ENCODE results near the gene YIF1B. TPM values are rescaled to one million over a fixed set of nuclear protein-coding genes. Genes with fewer than 3 reads are reported as not detected.

Gene YIF1B
- total and polyA plus RNA-seq, 2 experiments from 2014 or later = 61.5 to 140 TPM

- Histone ChIP-seq H3K9me3 (ENCODE audit: low read depth) (no peaks in the 10 kb centered on the region), H3K27ac (no peak overlapping the region), H3K27me3 (peaks cover 36% of the 10 kb centered on the region), H3K4me1 (ENCODE audit: low read depth) (no peaks in the 10 kb centered on the region), H3K4me3 (no peak overlapping the region), H3K36me3 (no peaks in the 10 kb centered on the region)
- DNase-seq (ENCODE audit: low read depth in 1 of 2, low spot score in 1 of 2) = no peak
- TF ChIP-seq CTCF (IDR thresholded peaks at IDR 0.05; ENCODE audit: low read depth, low read length) = no peak
Measured at GRCh38 chr19:38360351-38360750, 44.6 kb upstream of the YIF1B start.

- Histone ChIP-seq H3K36me3 (no peaks in the 10 kb centered on the region), H3K27me3 (peaks cover 36% of the 10 kb centered on the region), H3K4me1 (ENCODE audit: low read depth) (no peaks in the 10 kb centered on the region), H3K4me3 (no peak overlapping the region), H3K9me3 (ENCODE audit: low read depth) (no peaks in the 10 kb centered on the region), H3K27ac (no peak overlapping the region)
- TF ChIP-seq CTCF (IDR thresholded peaks at IDR 0.05; ENCODE audit: low read depth, low read length) = no peak
- no peak for DNase-seq (ENCODE audit: low read depth in 1 of 2, low spot score in 1 of 2)
Measured at GRCh38 chr19:38359242-38360021, 43.7 kb upstream of the YIF1B start.

- no peak for DNase-seq (ENCODE audit: low read depth in 1 of 2, low spot score in 1 of 2)
- Histone ChIP-seq H3K9me3 (ENCODE audit: low read depth) (no peaks in the 10 kb centered on the region), H3K27ac (no peak overlapping the region), H3K36me3 (no peaks in the 10 kb centered on the region), H3K4me3 (no peak overlapping the region), H3K4me1 (ENCODE audit: low read depth) (no peaks in the 10 kb centered on the region), H3K27me3 (peaks cover 36% of the 10 kb centered on the region)
- no peak for TF ChIP-seq CTCF (IDR thresholded peaks at IDR 0.05; ENCODE audit: low read depth, low read length)
Measured at GRCh38 chr19:38358071-38358470, 42.3 kb upstream of the YIF1B start.

GRCh38 chr19:38355728-38356725, 40.3 kb upstream of the YIF1B start:
- no peaks in the 10 kb centered on the region for H3K9me3 ChIP-seq (ENCODE audit: low read depth)
- H3K4me1 ChIP-seq (ENCODE audit: low read depth) = no peaks in the 10 kb centered on the region
- H3K36me3 ChIP-seq = no peaks in the 10 kb centered on the region
- TF ChIP-seq CTCF (IDR thresholded peaks at IDR 0.05; ENCODE audit: low read depth, low read length) = no peak
- H3K27me3 ChIP-seq = peaks cover 34% of the 10 kb centered on the region
- H3K27ac ChIP-seq = no peak overlapping the region
- DNase-seq (ENCODE audit: low read depth in 1 of 2, low spot score in 1 of 2) = no peak
- H3K4me3 ChIP-seq = no peak overlapping the region

GRCh38 chr19:38352611-38353010, 36.9 kb upstream of the YIF1B start:
- H3K36me3 ChIP-seq = no peaks in the 10 kb centered on the region
- DNase-seq (ENCODE audit: low read depth in 1 of 2, low spot score in 1 of 2) = no peak
- no peaks in the 10 kb centered on the region for H3K4me1 ChIP-seq (ENCODE audit: low read depth)
- no peak overlapping the region for H3K4me3 ChIP-seq
- H3K27ac ChIP-seq = no peak overlapping the region
- H3K9me3 ChIP-seq (ENCODE audit: low read depth) = no peaks in the 10 kb centered on the region
- H3K27me3 ChIP-seq = peaks cover 3% of the 10 kb centered on the region
- no peak for TF ChIP-seq CTCF (IDR thresholded peaks at IDR 0.05; ENCODE audit: low read depth, low read length)

Measured in cardiac muscle cell (in vitro differentiated cells and primary cell).